WTC11 (cell line): ENCODE results near the gene PAM. TPM values are rescaled to one million over a fixed set of nuclear protein-coding genes. Genes with fewer than 3 reads are reported as not detected.

ENCODE experiments used
- ATAC-seq: fragments of 200-7000 bp; cut with Tn5 transposase; 2 replicates; pipeline ENCODE4 v1.10.0; 2021; ENCODE audit warnings: mild to moderate bottlenecking, moderate library complexity
- CTCF ChIA-PET: fragments of 300-600 bp; sonication (Branson Sonifier 250); formaldehyde crosslinking; loops from one replicate; lab custom pipeline; 2021; ENCODE audit warnings: antibody characterized with exemption; lab: Charles Lee
- POLR2A ChIA-PET: fragments of 350-600 bp; sonication (Branson Sonifier 250); formaldehyde crosslinking; loops from one replicate; lab custom pipeline; 2021; ENCODE audit warnings: antibody characterized with exemption; lab: Charles Lee
- DNase-seq: peaks from one replicate; pipeline ENCODE4 v3.0.0; 2021; ENCODE audit warnings: low spot score
- H3K27ac Mint-ChIP-seq: 2 replicates; pipeline ENCODE4 v1.8.0; 2021; ENCODE audit warnings: mixed read lengths
- H3K27me3 Mint-ChIP-seq: 2 replicates; pipeline ENCODE4 v1.8.0; 2021; ENCODE audit warnings: low read depth, mild to moderate bottlenecking, moderate library complexity, mixed read lengths
- H3K36me3 Mint-ChIP-seq: 2 replicates; pipeline ENCODE4 v1.8.0; 2021; ENCODE audit warnings: mixed read lengths
- H3K4me1 Mint-ChIP-seq: 2 replicates; pipeline ENCODE4 v1.8.0; 2022; ENCODE audit warnings: mixed read lengths
- H3K4me3 Mint-ChIP-seq: 2 replicates; pipeline ENCODE4 v1.8.0; 2021; ENCODE audit warnings: mild to moderate bottlenecking, moderate library complexity, mixed read lengths
- H3K9me3 Mint-ChIP-seq: 2 replicates; pipeline ENCODE4 v1.8.0; 2021; ENCODE audit warnings: mixed read lengths
- AR ChIP-seq: fragments of 250-450 bp; sonication (Bioruptor Pico); IDR thresholded peaks from 2 replicates; pipeline ENCODE4 v1.9.0; 2021; ENCODE audit warnings: mild to moderate bottlenecking
- CREB1 ChIP-seq: sonication (generic); formaldehyde crosslinking; IDR thresholded peaks from 2 replicates; pipeline ENCODE4 v1.8.0; 2023; ENCODE audit warnings: mild to moderate bottlenecking, missing genetic modification reagents
- CREM ChIP-seq: sonication (generic); formaldehyde crosslinking; IDR thresholded peaks from 2 replicates; pipeline ENCODE4 v1.8.1; 2022; ENCODE audit warnings: mild to moderate bottlenecking, missing genetic modification reagents, moderate library complexity
- EMX1 ChIP-seq: fragments of 250-450 bp; sonication (Bioruptor Pico); IDR thresholded peaks from 2 replicates; pipeline ENCODE4 v1.8.0; 2021; ENCODE audit warnings: mild to moderate bottlenecking
- ERG ChIP-seq: fragments of 250-450 bp; sonication (Bioruptor Pico); IDR thresholded peaks from 2 replicates; pipeline ENCODE4 v1.8.0; 2021; ENCODE audit warnings: mild to moderate bottlenecking
- HMGXB4 ChIP-seq: sonication (generic); formaldehyde crosslinking; IDR thresholded peaks from 2 replicates; pipeline ENCODE4 v1.8.1; 2023; ENCODE audit warnings: mild to moderate bottlenecking, moderate library complexity, missing genetic modification reagents
- NFATC4 ChIP-seq: fragments of 250-450 bp; sonication (Bioruptor Pico); IDR thresholded peaks from 2 replicates; pipeline ENCODE4 v1.9.0; 2021; ENCODE audit warnings: mild to moderate bottlenecking
- PREB ChIP-seq: sonication (generic); formaldehyde crosslinking; IDR thresholded peaks from 2 replicates; pipeline ENCODE4 v1.8.1; 2022; ENCODE audit warnings: mild to moderate bottlenecking, missing genetic modification reagents, moderate library complexity, borderline replicate concordance
- SP1 ChIP-seq: sonication (generic); formaldehyde crosslinking; conservative IDR thresholded peaks from 2 replicates; pipeline ENCODE4 v1.8.1; 2022; ENCODE audit warnings: missing genetic modification reagents
- total RNA-seq: library from RNA; stranded (reverse); gene quantifications from 3 replicates; pipeline ENCODE4 v1.2.3, GENCODE V29; 2021
- TF ChIP-seq, protein P1 (sequence below): sonication (generic); formaldehyde crosslinking; IDR thresholded peaks from 2 replicates; pipeline ENCODE4 v1.8.0; 2023; ENCODE audit warnings: missing genetic modification reagents
- TF ChIP-seq, protein P2 (sequence below): fragments of 250-450 bp; sonication (Bioruptor Pico); IDR thresholded peaks from 2 replicates; pipeline ENCODE4 v1.9.0; 2021; ENCODE audit warnings: moderate library complexity, mild to moderate bottlenecking, inconsistent platforms, borderline replicate concordance
- TF ChIP-seq, protein P3 (sequence below): sonication (generic); formaldehyde crosslinking; IDR thresholded peaks from 2 replicates; pipeline ENCODE4 v1.8.1; 2022; ENCODE audit warnings: missing genetic modification reagents, borderline replicate concordance

PAM gene
- total RNA-seq, 1 experiment from 2014 or later, result 52.3 TPM

DNA sequence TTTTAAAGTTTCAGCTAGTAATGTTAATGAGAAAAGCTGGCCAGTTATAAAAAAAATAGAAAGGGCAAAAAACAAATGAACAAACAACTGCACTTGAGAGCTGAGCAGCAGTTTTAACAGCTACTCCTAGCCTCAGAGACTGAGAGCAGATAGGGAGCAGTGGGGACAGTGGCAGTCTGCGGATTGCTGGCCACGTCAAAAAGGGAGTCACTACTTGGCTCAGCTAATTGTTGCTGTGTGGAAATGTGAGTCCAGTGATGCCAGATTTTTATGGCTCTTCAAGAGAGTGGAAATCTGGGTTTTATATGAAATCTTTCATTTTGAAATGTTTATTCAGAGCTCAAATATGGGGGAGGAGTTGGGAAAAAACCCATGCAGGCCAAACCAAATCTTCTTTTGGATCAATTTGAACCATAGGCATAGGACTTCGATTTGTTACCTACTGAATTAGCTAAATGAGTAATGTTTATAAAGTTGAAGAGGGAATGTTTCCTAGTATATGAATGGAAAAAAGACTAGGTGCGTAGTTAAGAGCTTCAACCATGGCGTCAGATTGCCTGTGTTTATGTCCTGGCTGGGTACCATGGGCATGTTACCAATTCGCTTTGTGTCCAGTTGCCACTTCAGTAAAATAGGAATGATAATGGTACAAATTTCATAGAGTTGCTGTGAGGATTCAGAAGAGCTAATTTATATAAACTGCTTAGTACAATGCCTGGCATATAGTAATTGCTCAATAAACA lies 102.1 kb downstream of the PAM start (continued):
- no peak for TF ChIP-seq ERG
- no peak for TF ChIP-seq AR (CRISPR knock-in tag)
- no peak for TF ChIP-seq PREB (CRISPR knock-in tag)
- TF ChIP-seq, protein P1, sequence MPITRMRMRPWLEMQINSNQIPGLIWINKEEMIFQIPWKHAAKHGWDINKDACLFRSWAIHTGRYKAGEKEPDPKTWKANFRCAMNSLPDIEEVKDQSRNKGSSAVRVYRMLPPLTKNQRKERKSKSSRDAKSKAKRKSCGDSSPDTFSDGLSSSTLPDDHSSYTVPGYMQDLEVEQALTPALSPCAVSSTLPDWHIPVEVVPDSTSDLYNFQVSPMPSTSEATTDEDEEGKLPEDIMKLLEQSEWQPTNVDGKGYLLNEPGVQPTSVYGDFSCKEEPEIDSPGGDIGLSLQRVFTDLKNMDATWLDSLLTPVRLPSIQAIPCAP (CRISPR knock-in tag), result no peak
- TF ChIP-seq EMX1 (CRISPR knock-in tag), result no peak
- TF ChIP-seq, all 79 proteins: peak for 0

DNA sequence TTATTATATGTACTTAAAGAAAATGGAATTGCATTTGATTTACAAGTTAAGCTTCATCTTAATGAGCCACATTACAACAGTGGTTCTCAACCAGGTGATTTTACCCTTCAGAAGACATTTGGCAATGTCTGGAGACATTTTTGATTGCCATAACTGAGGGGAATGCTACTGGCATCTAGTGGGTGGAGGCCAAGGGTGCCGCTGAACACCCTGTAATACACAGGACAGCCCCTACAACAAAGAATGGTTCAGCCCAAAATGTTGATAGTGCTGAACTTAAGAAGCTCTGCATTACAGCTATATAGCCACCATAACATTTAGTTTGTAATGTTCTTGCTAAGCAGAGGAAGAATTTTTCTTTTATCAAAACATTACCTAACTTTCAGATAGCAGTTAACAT lies 103.1 kb downstream of the PAM start:
- ATAC-seq (no peak), DNase-seq (no peak)
- Mint-ChIP-seq H3K4me3 (no peak overlapping the region), H3K27ac (no peak overlapping the region), H3K27me3 (no peaks in the 10 kb centered on the region), H3K36me3 (no peaks in the 10 kb centered on the region), H3K4me1 (peaks cover 23% of the 10 kb centered on the region), H3K9me3 (no peaks in the 10 kb centered on the region)
- CTCF ChIA-PET, result no interaction called here
- POLR2A ChIA-PET, result no interaction called here
- TF ChIP-seq, protein P2, sequence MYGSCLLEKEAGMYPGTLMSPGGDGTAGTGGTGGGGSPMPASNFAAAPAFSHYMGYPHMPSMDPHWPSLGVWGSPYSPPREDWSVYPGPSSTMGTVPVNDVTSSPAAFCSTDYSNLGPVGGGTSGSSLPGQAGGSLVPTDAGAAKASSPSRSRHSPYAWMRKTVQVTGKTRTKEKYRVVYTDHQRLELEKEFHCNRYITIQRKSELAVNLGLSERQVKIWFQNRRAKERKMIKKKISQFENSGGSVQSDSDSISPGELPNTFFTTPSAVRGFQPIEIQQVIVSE (CRISPR knock-in tag), result no peak
- TF ChIP-seq SP1 (CRISPR knock-in tag), result no peak

- POLR2A ChIA-PET, result no interaction called here
- H3K27me3 Mint-ChIP-seq, result no peaks in the 10 kb centered on the region
- no peak overlapping the region for H3K27ac Mint-ChIP-seq
- TF ChIP-seq HMGXB4 (no peak), NFATC4 (CRISPR knock-in tag) (no peak), CREM (CRISPR knock-in tag) (no peak), CREB1 (CRISPR knock-in tag) (no peak)
- TF ChIP-seq, protein P3, sequence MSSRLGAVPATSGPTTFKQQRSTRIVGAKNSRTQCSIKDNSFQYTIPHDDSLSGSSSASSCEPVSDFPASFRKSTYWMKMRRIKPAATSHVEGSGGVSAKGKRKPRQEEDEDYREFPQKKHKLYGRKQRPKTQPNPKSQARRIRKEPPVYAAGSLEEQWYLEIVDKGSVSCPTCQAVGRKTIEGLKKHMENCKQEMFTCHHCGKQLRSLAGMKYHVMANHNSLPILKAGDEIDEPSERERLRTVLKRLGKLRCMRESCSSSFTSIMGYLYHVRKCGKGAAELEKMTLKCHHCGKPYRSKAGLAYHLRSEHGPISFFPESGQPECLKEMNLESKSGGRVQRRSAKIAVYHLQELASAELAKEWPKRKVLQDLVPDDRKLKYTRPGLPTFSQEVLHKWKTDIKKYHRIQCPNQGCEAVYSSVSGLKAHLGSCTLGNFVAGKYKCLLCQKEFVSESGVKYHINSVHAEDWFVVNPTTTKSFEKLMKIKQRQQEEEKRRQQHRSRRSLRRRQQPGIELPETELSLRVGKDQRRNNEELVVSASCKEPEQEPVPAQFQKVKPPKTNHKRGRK (CRISPR knock-in tag), result no peak
- TF ChIP-seq, all 79 proteins: peak for 0
- DNase-seq, result no peak
- no peaks in the 10 kb centered on the region for H3K36me3 Mint-ChIP-seq
- no peaks in the 10 kb centered on the region for H3K9me3 Mint-ChIP-seq
- CTCF ChIA-PET, result no interaction called here
- H3K4me1 Mint-ChIP-seq, result peaks cover 27% of the 10 kb centered on the region
- ATAC-seq, result no peak
- H3K4me3 Mint-ChIP-seq, result no peak overlapping the region
These were observed 103.7 kb downstream of the PAM start for GRCh38 chr5:102858808-102859207.
